Esophagus muscularis mucosa (tissue), 3 donors: ENCODE measurements around the gene NPC1.

Experiments
- CTCF ChIP-seq, 3 experiments: fragments of 200-600 bp in 2 of 3; fragments of 450-650 bp in 1 of 3; sonication (generic) in 2 of 3; IDR thresholded peaks; one replicate each; pipeline ENCODE4 v1.5.1; 2017 to 2019; ENCODE audit warnings: antibody characterized with exemption in 3 of 3, mild to moderate bottlenecking in 2 of 3, moderate library complexity in 1 of 3
- EP300 ChIP-seq: sonication (generic); formaldehyde crosslinking; IDR thresholded peaks from one replicate; pipeline ENCODE4 v1.6.1; 2017; ENCODE audit warnings: antibody characterized with exemption

- no peak for TF ChIP-seq EP300
- TF ChIP-seq CTCF (IDR thresholded peaks at IDR 0.05), result no peak
Observed at GRCh38 chr18:23487738-23488570, 98.4 kb downstream of the NPC1 start.
